RKO (cell line): ENCODE results near the gene ZNF846.
"Not testable (repeated sequence)": the region's sequence is repeated elsewhere in the genome, so short reads cannot be mapped to it uniquely, and the experiment has no call there.

Experiments used
- DNase-seq: peaks from one replicate; pipeline ENCODE4 v3.0.0-alpha.2; 2016; ENCODE audit warnings: low spot score

Gene ZNF846

GRCh38 chr19:9784163-9784496 lies 15.6 kb upstream of the ZNF846 start:
- DNase-seq = not testable (repeated sequence)

- DNase-seq = no peak
Measured at GRCh38 chr19:9782338-9782737, 13.8 kb upstream of the ZNF846 start.

DNA sequence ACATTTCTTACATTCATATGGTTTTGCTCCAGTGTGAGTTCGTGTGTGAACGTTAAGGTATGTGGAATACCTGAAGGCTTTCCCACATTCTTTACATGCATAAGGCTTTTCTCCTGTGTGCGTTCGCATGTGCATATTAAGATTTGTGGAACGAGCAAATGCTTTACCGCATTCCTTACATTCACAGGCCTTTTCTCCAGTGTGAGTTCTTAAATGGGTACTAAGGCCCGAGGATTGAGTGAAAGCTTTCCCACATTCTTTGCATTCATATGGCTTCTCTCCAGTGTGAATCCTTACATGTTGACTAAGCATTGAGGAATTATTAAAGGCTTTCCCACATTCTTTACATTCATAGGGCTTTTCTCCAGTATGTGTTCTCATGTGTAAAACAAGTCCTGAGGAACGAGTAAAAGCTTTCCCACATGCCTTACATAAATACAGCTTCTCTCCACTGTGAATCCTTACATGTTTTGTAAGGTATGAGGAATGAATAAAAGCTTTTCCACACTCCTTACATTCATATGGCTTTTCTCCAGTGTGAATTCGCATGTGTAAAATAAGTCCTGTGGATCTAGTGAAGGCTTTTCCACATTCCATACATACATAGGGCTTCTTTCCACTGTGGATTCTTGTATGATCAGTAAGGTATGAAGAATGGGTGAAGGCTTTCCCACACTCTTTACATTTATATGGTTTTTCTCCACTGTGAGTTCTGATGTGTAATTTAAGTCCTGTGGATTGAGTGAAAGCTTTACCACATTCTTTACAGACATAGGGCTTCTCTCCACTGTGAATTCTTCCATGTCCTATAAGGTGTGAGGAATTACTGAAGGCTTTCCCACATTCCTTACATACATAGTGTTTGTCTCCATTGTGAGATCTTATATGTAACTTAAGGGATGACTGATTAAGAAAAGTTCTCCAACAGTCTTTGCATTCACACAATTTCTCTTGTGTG lies 10.7 kb downstream of the ZNF846 start:
- DNase-seq = no peak

- DNase-seq = no peak
Measured at GRCh38 chr19:9752701-9753443, 15.7 kb downstream of the ZNF846 start.

GRCh38 chr19:9751446-9751845 lies 17.1 kb downstream of the ZNF846 start:
- DNase-seq = no peak

GRCh38 chr19:9741476-9742171 lies 26.9 kb downstream of the ZNF846 start:
- DNase-seq = peak; percentile 30

DNA sequence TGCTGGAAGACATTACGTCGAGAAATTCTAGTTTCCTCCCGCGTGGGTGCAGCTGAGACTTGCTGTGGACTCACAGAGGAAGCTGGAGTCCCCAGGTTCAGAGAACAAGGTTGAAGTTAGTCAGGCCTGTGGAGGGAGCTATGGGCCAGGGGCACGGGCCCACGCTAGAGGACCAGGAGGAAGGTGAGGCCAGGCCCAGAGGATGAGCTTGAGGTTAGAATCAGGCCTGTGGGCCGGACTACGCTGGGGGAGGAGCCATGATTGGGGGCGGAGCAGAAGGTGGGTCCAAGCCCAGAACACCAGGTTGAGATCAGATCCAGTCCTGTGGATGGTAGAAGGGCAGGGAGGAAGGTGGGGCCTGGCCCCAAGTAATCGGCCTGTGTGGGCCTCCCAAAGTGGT lies 32.6 kb downstream of the ZNF846 start:
- no peak for DNase-seq

GRCh38 chr19:9730056-9730455 lies 38.5 kb downstream of the ZNF846 start:
- not testable (repeated sequence) for DNase-seq

- no peak for DNase-seq
Measured at GRCh38 chr19:9729162-9729561, 39.4 kb downstream of the ZNF846 start.

DNA sequence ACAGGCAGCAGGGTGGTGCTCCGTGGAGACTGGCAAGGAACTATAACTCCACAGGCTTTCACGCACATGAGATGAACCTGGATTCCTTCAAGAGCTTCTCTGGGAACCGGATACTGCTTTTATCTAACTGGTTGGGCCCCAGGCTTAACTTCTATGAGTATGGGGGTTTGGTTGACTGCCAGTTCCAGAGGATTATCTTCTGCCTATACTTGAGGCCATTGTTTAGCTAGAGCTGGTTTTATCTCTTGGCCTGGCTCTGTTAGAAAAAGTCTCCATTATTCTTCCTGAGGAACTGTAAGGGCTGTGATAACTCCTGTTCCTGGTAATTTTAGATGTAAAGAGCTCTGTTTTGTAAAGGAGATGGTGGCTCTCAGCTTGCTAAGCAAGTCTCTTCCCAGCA lies 40.9 kb downstream of the ZNF846 start:
- no peak for DNase-seq

- not testable (repeated sequence) for DNase-seq
Measured at GRCh38 chr19:9725508-9726201, 42.9 kb downstream of the ZNF846 start.

DNA sequence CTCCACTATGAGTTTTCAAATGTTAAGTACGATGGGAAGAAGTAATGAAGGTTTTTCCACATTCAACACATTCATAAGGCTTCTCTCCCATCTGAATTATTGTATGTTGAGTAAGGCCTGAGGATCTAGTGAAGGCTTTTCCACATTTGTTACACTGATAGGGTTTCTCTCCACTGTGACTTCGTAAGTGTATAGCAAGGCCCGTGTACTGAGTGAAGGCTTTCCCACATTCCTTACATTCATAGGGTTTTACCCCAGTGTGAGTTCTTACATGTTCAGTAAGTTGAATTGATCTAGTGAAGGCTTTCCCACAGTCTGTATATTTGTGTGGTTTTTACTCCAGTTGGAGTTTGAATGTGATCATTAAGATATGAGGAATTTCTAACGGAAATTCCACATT lies 44.4 kb downstream of the ZNF846 start:
- DNase-seq = no peak

DNA sequence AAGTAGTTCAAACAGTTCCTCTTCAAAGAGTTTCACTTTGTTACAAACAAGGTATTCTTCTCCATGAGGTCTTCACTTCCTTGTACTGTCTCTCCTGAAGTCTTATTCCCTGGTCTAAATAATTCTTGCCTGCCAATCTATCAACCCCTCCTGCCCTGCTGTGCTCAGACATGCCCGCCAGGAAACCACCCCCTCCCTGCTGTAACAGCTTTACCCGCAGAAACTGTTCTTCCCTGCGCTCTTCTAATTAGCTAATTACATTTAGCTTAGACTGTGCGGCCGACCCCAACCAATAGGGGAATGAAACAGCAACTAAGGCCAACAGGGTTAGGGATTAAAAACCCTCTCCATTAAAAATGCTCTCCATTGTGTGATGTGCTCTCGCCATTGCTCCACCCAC lies 46.7 kb downstream of the ZNF846 start:
- no peak for DNase-seq

DNA sequence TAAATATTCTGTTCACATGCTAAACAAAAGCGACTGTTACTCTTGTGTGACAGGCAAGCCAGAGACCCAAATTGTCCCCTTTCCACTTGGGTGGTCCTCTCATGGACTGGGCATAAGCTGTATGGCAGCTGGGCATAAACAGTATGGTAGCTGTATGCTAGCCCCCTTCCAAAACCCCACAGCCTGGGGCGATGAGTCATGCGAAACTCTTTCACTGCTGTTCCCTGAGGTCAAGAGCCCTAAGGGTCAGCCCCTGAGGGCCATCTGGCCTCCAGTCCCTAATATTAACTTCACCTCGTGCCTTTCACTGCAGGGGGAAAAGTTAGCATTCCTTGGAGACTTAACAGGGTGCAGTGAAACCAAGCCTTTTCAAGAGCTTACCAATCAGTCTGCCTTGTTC lies 48.0 kb downstream of the ZNF846 start:
- no peak for DNase-seq

GRCh38 chr19:9711815-9712214 lies 56.7 kb downstream of the ZNF846 start:
- DNase-seq = no peak

GRCh38 chr19:9709305-9709704 lies 59.2 kb downstream of the ZNF846 start:
- DNase-seq = no peak

DNA sequence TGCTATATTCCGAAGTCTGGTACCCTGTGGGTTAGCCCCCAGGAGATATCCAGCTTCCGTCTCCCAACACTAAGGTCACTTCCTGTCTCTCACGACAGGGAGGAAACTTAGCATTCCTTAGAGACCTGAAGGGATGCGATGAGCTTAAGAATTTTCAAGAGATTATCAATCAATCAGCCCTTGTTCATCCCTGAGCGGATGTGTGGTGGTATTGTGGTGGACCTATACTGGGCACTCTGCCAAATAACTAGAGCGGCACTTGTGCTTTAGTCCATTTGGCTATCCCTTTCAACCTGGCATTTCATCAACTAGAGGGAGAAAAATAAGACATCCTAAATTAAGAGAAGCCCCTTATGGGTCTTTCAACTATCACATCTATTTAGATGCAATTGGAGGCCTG lies 62.7 kb downstream of the ZNF846 start:
- DNase-seq = no peak

- DNase-seq = no peak
Measured at GRCh38 chr19:9702186-9702585, 66.4 kb downstream of the ZNF846 start.
